Trophoblast cell (in vitro differentiated cells and primary cell): ENCODE data around the gene MARS1.
"Not testable (repeated sequence)": the region's sequence is repeated elsewhere in the genome, so short reads cannot be mapped to it uniquely, and the experiment has no call there.

ENCODE experiments used
- DNase-seq, 2 donors: peaks; one replicate each; pipeline ENCODE4 v3.0.0-alpha.2; 2016
- H2AFZ ChIP-seq: 2 replicates; pipeline ENCODE4 v1.6.1; 2013; ENCODE audit warnings: low read length, moderate library complexity, mild to moderate bottlenecking; ENCODE audit not compliant: insufficient read depth, poor library complexity
- H2AK5ac ChIP-seq: 2 replicates; pipeline ENCODE4 v1.6.1; 2013; ENCODE audit warnings: mild to moderate bottlenecking, low read length
- H2BK120ac ChIP-seq: 2 replicates; pipeline ENCODE4 v1.6.1; 2013; ENCODE audit warnings: low read length, mild to moderate bottlenecking, moderate library complexity; ENCODE audit not compliant: insufficient read depth, poor library complexity
- H2BK12ac ChIP-seq: 2 replicates; pipeline ENCODE4 v1.6.1; 2013; ENCODE audit warnings: mild to moderate bottlenecking, low read length, moderate library complexity
- H2BK5ac ChIP-seq: 2 replicates; pipeline ENCODE4 v1.6.1; 2013; ENCODE audit warnings: low read length, low read depth, moderate library complexity, mild to moderate bottlenecking; ENCODE audit not compliant: poor library complexity
- H3K14ac ChIP-seq: 2 replicates; pipeline ENCODE4 v1.6.1; 2013; ENCODE audit warnings: mild to moderate bottlenecking, low read length
- H3K18ac ChIP-seq: 2 replicates; pipeline ENCODE4 v1.6.1; 2013; ENCODE audit warnings: mild to moderate bottlenecking, low read length
- H3K23ac ChIP-seq: 2 replicates; pipeline ENCODE4 v1.6.1; 2013; ENCODE audit warnings: low read length
- H3K27ac ChIP-seq: 2 replicates; pipeline ENCODE4 v1.5.1; 2013; ENCODE audit warnings: low read depth, mild to moderate bottlenecking, inconsistent platforms, low read length, moderate library complexity
- H3K27me3 ChIP-seq: 2 replicates; pipeline ENCODE4 v1.6.1; 2013; ENCODE audit warnings: inconsistent platforms, mild to moderate bottlenecking, low read length, moderate library complexity; ENCODE audit not compliant: insufficient read depth
- H3K36me3 ChIP-seq, 2 experiments: 1 replicate in 1 of 2; 2 replicates in 1 of 2; pipeline ENCODE4 v1.6.1; 2013; ENCODE audit warnings: low read length in 2 of 2, mild to moderate bottlenecking in 2 of 2, moderate library complexity in 1 of 2; ENCODE audit not compliant: insufficient read depth in 2 of 2, control insufficient read depth in 1 of 2
- H3K4ac ChIP-seq: 2 replicates; pipeline ENCODE4 v1.6.1; 2013; ENCODE audit warnings: low read depth, mild to moderate bottlenecking, low read length, moderate library complexity
- H3K4me1 ChIP-seq, 2 experiments: 1 replicate in 1 of 2; 2 replicates in 1 of 2; pipeline ENCODE4 v1.6.1; 2013; ENCODE audit warnings: low read length in 2 of 2, mild to moderate bottlenecking in 2 of 2, moderate library complexity in 1 of 2; ENCODE audit not compliant: insufficient read depth in 2 of 2, control insufficient read depth in 1 of 2
- H3K4me2 ChIP-seq: 2 replicates; pipeline ENCODE4 v1.6.1; 2013; ENCODE audit warnings: inconsistent platforms, mild to moderate bottlenecking, low read length, moderate library complexity
- H3K4me3 ChIP-seq: 2 replicates; pipeline ENCODE4 v1.5.1; 2013; ENCODE audit warnings: mild to moderate bottlenecking, low read depth, low read length, inconsistent platforms
- H3K79me1 ChIP-seq: one replicate; pipeline ENCODE4 v1.6.1; 2013; ENCODE audit warnings: low read length
- H3K79me2 ChIP-seq: 2 replicates; pipeline ENCODE4 v1.6.1; 2013; ENCODE audit warnings: low read length, mild to moderate bottlenecking; ENCODE audit not compliant: control insufficient read depth, insufficient read depth, poor library complexity
- H3K9ac ChIP-seq: 2 replicates; pipeline ENCODE4 v1.6.1; 2013; ENCODE audit warnings: mild to moderate bottlenecking, low read length
- H3K9me3 ChIP-seq: 2 replicates; pipeline ENCODE4 v1.6.1; 2013; ENCODE audit warnings: low read depth, mild to moderate bottlenecking, control low read depth, inconsistent platforms, low read length; ENCODE audit not compliant: insufficient read depth
- H4K12ac ChIP-seq: 2 replicates; pipeline ENCODE4 v1.6.1; 2013; ENCODE audit warnings: low read depth, mild to moderate bottlenecking, low read length, moderate library complexity
- H4K8ac ChIP-seq: 2 replicates; pipeline ENCODE4 v1.6.1; 2013; ENCODE audit warnings: low read depth, mild to moderate bottlenecking, low read length, moderate library complexity
- H4K91ac ChIP-seq: one replicate; pipeline ENCODE4 v1.6.1; 2013; ENCODE audit warnings: low read depth, mild to moderate bottlenecking, low read length, moderate library complexity
- WGBS: extraction: QIAGEN DNeasy Blood & Tissue Kit; methylation state at CpG from one replicate; pipeline ENCODE4 v1.1.7; 2013; ENCODE audit warnings: missing lambda C conversion rate; ENCODE audit not compliant: insufficient read length, insufficient coverage; ENCODE audit errors: extremely low coverage; 5-methylcytosine and 5-hydroxymethylcytosine counted together

MARS1 gene

GRCh38 chr12:57513266-57513665 lies 25.4 kb downstream of the MARS1 start:
- no CpG with 5 or more reads among the region's 5 CpGs for WGBS
- H4K12ac ChIP-seq, result no peak overlapping the region
- no peak overlapping the region for H4K91ac ChIP-seq
- no peak overlapping the region for H2BK12ac ChIP-seq
- H3K23ac ChIP-seq, result no peak overlapping the region
- no peak for DNase-seq
- no peak overlapping the region for H3K4ac ChIP-seq
- H2BK120ac ChIP-seq, result no peak overlapping the region
- no peak overlapping the region for H2AFZ ChIP-seq
- H3K4me2 ChIP-seq, result no peak overlapping the region
- H3K14ac ChIP-seq, result no peak overlapping the region
- no peak overlapping the region for H3K27ac ChIP-seq
- no peak overlapping the region for H3K9ac ChIP-seq
- peaks cover 55 to 69% of the 10 kb centered on the region in 2 experiments for H3K36me3 ChIP-seq
- no peaks in the 10 kb centered on the region for H3K79me1 ChIP-seq
- no peaks in the 10 kb centered on the region for H3K79me2 ChIP-seq
- H3K18ac ChIP-seq, result no peak overlapping the region
- no peak overlapping the region for H3K4me3 ChIP-seq
- H2BK5ac ChIP-seq, result no peak overlapping the region
- H3K27me3 ChIP-seq, result no peaks in the 10 kb centered on the region
- H3K9me3 ChIP-seq, result peaks cover 2% of the 10 kb centered on the region
- H2AK5ac ChIP-seq, result no peak overlapping the region
- no peak overlapping the region for H4K8ac ChIP-seq
- peaks cover 0 to 1% of the 10 kb centered on the region in 2 experiments for H3K4me1 ChIP-seq

- no CpG with 5 or more reads among the region's 6 CpGs for WGBS
Measured at GRCh38 chr12:57513677-57514076, 25.8 kb downstream of the MARS1 start.

DNA sequence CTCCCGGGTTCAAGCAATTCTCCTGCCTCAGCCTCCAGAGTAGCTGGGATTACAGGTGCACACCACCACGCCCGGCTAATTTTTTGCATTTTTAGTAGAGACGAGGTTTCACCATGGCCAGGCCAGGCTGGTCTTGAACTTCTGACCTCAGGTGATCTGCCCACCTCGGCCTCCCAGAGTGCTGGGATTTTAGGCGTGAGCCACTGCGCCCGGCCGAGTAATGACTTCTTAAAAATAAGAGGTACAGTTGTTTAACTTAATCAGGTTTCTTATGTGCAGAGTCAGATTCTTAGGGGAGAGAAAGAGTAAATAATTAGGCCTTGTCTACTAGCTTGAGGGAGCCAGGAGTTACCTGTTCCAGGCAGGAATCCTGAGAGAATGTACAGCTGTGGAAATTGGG lies 26.4 kb downstream of the MARS1 start:
- H3K79me1 ChIP-seq, H3K4ac ChIP-seq, H3K18ac ChIP-seq, H4K8ac ChIP-seq, H2BK120ac ChIP-seq, DNase-seq, H2AK5ac ChIP-seq, H4K12ac ChIP-seq, H3K27me3 ChIP-seq, H3K23ac ChIP-seq, H3K9ac ChIP-seq, H3K4me1 ChIP-seq, H4K91ac ChIP-seq, H3K9me3 ChIP-seq, H3K79me2 ChIP-seq, H3K4me3 ChIP-seq, H2BK5ac ChIP-seq, H2BK12ac ChIP-seq, H3K27ac ChIP-seq, H2AFZ ChIP-seq, H3K14ac ChIP-seq, H3K4me2 ChIP-seq: not testable (repeated sequence)
- H3K36me3 ChIP-seq, result peaks cover 51 to 69% of the 10 kb centered on the region in 2 experiments
- no CpG with 5 or more reads among the region's 9 CpGs for WGBS

More at GRCh38 chr12:57513677-57514076, 25.8 kb downstream of the MARS1 start:
- not testable (repeated sequence) for H3K9me3 ChIP-seq, H2BK12ac ChIP-seq, H3K14ac ChIP-seq, H3K23ac ChIP-seq, H2AFZ ChIP-seq, H4K8ac ChIP-seq, H3K4me1 ChIP-seq, H3K4me2 ChIP-seq, H3K27me3 ChIP-seq, H3K18ac ChIP-seq, H4K91ac ChIP-seq, H2BK120ac ChIP-seq, H3K4me3 ChIP-seq, H4K12ac ChIP-seq, H3K79me2 ChIP-seq, H3K27ac ChIP-seq, H2BK5ac ChIP-seq, H3K4ac ChIP-seq, H3K9ac ChIP-seq, DNase-seq, H3K79me1 ChIP-seq, H2AK5ac ChIP-seq
- peaks cover 52 to 69% of the 10 kb centered on the region in 2 experiments for H3K36me3 ChIP-seq

- Histone ChIP-seq H4K8ac (no peak overlapping the region), H3K9ac (no peak overlapping the region), H3K14ac (no peak overlapping the region), H3K79me1 (peaks cover 5% of the 10 kb centered on the region), H3K4ac (no peak overlapping the region), H3K18ac (no peak overlapping the region), H4K12ac (no peak overlapping the region), H3K9me3 (peaks cover 2% of the 10 kb centered on the region), H3K79me2 (peaks cover 6% of the 10 kb centered on the region), H3K27ac (no peak overlapping the region), H3K27me3 (no peaks in the 10 kb centered on the region), H2BK120ac (no peak overlapping the region), H2BK12ac (no peak overlapping the region), H3K4me3 (no peak overlapping the region), H3K23ac (no peak overlapping the region), H4K91ac (no peak overlapping the region), H3K36me3 (peaks cover 47 to 67% of the 10 kb centered on the region in 2 experiments), H2AFZ (no peak overlapping the region), H2BK5ac (no peak overlapping the region), H2AK5ac (no peak overlapping the region), H3K4me2 (no peak overlapping the region), H3K4me1 (peaks cover 0 to 6% of the 10 kb centered on the region in 2 experiments)
- WGBS, result no CpG with 5 or more reads among the region's 9 CpGs
- DNase-seq, result no peak
Measured at GRCh38 chr12:57514720-57515407, 27.0 kb downstream of the MARS1 start.
